ENCODE results near the gene RABEP2.
"Not testable (repeated sequence)": the region's sequence is repeated elsewhere in the genome, so short reads cannot be mapped to it uniquely, and the experiment has no call there.

Gene RABEP2, protein sequence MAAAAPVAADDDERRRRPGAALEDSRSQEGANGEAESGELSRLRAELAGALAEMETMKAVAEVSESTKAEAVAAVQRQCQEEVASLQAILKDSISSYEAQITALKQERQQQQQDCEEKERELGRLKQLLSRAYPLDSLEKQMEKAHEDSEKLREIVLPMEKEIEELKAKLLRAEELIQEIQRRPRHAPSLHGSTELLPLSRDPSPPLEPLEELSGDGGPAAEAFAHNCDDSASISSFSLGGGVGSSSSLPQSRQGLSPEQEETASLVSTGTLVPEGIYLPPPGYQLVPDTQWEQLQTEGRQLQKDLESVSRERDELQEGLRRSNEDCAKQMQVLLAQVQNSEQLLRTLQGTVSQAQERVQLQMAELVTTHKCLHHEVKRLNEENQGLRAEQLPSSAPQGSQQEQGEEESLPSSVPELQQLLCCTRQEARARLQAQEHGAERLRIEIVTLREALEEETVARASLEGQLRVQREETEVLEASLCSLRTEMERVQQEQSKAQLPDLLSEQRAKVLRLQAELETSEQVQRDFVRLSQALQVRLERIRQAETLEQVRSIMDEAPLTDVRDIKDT

DNA sequence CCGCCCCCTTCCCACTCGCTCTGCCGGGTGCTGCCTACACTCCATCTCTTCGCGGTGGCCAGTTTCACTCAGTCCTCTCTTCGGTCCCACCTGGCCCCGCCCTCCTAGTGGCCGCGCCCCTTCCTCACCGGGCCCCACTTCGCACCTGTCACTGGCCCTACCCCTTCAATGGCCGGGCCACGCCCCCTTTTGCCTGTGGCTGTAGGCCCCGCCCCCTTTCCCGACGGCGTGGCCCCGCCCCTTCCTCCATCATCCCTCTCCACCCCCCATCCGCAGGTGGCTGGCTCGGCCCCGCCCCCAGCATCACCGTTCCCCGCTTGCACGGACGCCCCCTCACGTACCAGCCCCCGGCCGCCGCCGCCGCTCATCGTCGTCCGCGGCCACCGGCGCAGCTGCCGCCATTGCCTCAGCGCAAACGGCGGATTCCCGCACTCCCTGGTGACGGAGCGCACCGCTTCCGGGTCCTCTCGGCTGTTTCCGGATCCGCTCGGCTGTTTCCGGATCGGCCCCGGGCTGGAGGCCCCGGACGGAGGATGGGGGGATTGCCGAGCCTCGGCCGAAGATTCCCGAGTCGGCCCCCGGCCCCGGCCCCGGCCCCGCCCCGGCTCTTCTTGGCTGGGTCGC lies at the start of gene RABEP2:
TSS of gene RABEP2 (minus strand) at position 477 of the 624 bp plus-strand sequence. CDS start at position 402, 75 bp downstream.
- DNase-seq (ENCODE audit: low spot score): peak; percentile 90

DNA sequence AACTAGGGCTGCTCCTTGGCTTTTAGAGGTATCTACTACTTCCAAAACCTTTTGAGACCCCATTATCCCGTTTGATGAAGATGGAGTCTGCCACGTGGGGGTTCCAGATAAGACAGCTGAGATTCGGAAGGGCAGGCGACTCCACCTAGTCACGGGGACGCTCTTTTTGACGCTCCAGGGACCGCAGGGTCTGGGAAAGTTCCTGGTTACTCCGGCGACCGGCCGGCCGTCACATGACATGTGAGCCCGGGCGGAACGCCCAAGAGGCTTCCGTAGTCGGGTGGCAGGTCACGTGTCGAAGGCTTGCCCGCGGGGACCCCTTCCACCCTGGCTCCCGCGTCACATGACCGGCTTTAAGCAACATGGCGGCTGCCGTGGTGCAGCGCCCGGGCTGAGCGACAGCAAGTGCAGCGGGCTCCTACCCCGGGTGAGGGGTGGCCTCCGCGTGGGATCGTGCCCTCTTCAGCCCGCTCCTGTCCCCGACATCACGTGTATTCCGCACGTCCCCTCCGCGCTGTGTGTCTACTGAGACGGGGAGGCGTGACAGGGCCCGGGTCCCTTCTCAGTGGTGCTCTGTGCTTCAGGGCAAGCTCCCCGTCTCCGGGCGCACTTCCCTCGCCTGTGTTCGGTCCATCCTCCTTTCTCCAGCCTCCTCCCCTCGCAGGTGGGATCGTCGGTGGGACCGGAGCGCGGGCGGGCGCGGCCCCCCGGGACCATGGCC lies 49.6 kb upstream of the RABEP2 start, which contains the start of gene SPNS1:
TSS of gene SPNS1 (plus strand) at position 342 of the 721 bp plus-strand sequence. CDS start at position 716, 374 bp downstream.
- DNase-seq (ENCODE audit: low spot score): peak; percentile 87

DNA sequence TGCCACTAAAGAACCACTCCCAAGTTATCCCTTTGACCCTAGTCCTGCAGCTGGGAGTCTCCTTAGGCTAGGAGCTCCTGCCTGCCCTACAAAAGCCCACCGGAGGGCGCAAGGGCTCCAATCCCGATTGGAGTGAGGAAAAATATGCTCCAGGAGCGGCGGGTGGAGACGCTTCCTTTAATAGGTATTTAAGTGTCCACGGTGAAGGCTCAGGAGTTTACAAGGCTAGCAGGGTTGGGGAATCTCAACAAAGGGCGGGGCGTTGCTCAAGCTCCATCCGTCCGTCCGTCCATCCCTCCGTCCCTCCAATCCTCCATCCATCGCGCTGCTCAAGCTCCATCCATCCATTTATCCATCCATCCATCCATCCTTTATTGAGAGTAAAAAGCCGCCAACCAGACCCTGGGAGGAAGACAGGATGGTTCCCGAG lies 49.0 kb upstream of the RABEP2 start:
- DNase-seq (ENCODE audit: low spot score): peak; percentile 35

DNA sequence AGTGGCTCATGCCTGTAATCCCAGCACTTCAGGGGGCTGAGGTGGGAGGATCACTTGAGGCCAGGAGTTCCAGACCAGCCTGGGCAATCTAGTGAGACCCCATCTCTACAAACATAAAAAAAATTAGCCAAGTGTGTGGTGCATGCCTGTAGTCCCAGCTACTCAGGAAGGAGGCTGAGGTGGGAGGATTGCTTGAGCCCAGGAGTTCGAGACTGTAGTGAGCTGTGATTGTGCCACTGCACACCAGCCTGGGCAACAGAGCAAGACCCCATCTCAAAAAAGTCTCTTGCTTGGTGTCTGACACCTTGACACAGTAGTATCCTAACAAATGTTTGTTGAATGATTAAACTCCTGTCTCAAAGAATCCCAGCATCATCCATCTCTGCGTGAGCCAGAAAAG lies 44.7 kb upstream of the RABEP2 start:
- not testable (repeated sequence) for DNase-seq (ENCODE audit: low spot score)

DNA sequence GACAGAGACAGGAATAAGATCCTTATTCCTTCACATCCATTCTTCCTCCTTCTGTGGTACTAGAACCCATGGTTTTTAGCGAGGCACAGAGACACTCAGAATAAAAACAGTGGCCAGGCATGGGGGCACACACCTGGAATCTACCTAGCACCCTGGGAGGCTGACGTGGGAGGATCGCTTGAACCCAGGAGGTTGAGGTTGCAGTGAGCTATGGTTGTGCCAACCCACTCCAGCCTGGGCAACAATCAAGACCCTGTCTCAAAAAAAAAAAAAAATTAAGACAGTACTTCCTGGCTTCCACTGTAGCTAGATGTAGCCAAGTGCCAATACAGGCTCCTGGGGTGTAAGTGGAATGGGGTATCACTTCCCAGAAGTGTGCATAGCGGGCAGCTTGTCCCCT lies 42.1 kb upstream of the RABEP2 start:
- DNase-seq (ENCODE audit: low spot score): no peak

DNA sequence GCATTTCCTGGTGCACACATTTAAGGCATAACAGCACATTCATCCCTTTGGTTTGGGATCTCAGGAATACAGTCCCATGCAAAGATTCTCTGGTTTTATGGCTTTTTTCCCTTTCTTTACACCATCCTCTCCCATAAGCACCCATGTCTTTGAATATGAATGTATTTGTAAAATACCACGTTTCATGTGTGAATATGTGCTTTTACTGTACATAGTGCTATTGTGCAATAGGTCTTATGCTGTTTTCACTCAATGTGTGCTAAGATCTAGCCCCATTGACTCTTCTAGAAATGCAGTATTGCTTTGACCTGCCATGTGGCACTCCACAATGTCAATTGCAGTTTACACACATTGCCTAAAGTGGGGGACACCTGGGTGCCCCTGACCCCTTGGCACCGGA lies 39.5 kb upstream of the RABEP2 start:
- DNase-seq (ENCODE audit: low spot score): no peak

DNA sequence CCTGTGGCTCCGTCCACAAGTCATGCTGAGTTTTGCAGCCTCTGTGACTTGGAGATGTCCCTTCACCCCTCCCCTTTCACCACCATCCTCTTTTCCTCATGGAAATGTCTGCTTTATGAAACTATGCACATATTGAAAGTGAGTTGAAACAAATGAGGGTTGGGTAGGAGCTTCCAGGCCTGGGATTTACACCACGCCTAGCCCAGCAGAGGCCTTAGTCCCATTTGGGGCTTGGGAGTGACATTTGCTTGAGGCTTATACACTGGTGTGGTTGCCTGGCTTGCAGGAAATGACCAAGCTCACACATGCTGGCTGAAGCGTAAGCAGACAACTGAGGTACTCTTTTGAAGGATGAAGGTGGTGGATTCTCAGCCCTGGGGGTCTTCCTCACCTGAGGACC lies 39.0 kb upstream of the RABEP2 start:
- DNase-seq (ENCODE audit: low spot score): no peak

DNA sequence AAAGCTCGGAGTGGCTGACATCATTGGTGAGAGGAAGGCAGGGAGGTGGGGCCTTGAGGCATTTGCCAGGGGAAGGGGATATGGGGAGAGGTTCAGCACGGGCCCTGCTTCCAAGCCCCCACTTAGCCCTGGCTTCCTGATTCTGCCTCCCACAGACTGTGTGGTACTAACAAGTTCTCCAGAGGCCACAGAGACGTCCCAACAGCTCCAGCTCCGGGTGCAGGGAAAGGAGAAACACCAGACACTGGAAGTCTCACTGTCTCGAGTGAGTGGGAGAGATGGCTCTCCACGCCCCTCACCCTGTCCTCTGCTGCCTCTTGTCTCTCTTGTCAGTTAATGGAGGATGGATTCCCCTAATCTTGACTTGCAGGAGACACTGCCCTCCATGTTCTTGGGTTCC lies 33.8 kb upstream of the RABEP2 start:
- DNase-seq (ENCODE audit: low spot score): no peak

DNA sequence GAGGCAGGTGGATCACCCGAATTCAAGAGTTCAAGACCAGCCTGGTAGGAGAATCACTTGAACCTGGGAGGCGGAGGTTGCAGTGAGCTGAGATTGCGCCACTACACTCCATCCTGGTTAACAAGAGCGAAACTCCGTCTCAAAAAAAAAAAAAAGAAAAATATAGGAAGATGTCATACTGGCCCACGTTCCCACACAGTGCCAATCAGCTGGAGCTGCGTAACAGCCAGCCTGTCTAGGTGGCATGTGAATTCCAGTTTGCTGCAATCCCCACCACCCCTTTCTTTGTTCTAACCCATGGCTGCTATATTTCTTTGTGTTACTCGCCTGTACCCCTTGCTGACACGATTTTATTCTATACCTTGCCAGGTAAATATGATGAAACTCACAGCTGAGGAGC lies 33.2 kb upstream of the RABEP2 start:
- DNase-seq (ENCODE audit: low spot score): no peak

DNA sequence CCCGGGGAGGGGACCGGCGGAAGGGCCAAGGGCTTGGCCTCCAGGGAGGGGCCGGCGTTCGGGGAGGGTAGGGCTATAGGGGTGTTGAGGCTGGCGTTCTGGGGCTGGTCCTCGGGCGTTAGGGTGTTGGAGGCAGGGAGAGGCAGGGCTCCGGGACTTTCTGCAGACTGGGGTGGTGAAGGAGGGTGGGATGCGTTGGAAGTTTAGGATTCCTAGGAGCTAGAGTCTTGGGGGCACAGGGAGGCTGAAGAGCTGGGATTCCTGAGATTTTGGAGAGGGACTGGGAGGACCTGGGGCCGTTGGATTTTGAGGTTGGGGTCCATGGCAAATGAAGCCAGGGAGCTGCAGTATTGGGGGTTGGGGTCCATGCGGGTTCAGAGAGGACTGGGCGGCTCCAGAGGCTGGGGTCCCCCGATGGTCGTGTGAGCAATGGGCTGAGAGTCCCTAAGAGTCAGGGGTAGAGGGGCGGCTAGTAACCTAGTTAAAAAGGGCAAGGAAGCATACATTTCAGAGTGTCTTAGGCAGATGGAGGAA lies 26.4 kb upstream of the RABEP2 start:
- DNase-seq (ENCODE audit: low spot score): peak; percentile 52

DNA sequence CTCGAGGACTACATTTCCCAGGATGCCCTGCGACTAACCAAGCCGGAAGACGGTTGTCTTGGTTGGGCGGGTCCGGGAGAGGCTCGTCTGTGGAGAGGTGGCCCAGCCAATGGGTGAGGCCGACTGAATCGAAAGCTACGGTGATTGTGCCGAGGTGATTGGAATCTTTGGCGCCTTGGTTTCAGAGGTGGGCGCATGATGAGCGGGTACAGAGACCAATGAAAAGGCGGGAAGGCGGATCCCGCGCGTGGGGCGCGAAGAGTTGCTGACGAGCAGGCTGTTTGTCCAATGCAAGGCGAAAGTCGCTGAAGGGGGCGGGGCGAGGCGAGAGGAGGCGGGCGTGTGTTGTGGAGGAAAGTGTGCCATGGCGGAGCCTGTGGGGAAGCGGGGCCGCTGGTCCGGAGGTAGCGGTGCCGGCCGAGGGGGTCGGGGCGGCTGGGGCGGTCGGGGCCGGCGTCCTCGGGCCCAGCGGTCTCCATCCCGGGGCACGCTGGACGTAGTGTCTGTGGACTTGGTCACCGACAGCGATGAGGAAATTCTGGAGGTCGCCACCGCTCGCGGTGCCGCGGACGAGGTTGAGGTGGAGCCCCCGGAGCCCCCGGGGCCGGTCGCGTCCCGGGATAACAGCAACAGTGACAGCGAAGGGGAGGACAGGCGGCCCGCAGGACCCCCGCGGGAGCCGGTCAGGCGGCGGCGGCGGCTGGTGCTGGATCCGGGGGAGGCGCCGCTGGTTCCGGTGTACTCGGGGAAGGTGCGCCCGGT lies 25.8 kb upstream of the RABEP2 start, which contains the start of gene NFATC2IP:
TSS of gene NFATC2IP (plus strand) at position 290 of the 762 bp plus-strand sequence. CDS start at position 365, 75 bp downstream.
- peak; percentile 100 for DNase-seq (ENCODE audit: low spot score)

DNA sequence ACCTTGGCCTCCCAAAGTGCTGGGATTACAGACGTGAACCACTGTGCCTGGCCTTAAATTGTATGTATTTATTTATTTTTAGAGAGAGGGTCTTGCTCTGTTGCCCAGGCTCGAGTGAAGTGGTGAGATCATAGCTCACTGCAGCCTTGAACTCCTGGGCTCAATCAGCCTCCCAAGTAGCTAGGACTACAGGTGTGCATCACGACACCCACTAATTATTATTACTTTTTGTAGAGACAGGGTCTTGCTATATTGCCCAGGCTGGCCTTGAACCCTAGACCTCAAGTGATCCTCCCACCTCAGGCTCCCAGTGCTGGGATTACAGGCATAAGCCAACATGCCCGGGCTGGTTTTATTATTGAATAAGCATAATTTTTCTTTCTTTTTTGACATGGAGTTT lies 21.6 kb upstream of the RABEP2 start:
- no peak for DNase-seq (ENCODE audit: low spot score)

DNA sequence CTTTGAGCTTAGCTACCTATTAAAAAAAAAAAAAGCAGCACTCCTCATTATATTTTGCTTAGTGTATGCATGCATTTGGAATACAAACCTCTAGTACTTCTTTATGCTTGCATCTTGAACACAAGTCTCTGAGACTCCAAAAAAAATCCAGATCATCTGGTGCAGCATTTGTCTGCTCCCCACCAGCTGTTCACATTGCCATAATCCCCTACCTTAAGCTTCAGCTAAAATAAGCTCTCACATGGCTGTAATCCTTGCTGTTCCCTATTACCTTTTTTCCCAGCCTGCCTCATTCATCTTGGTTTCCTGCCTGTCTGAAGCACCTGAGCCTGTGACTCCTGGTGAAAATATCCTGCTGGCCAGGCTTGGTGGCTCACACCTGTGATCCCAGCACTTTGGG lies 18.2 kb upstream of the RABEP2 start:
- no peak for DNase-seq (ENCODE audit: low spot score)

DNA sequence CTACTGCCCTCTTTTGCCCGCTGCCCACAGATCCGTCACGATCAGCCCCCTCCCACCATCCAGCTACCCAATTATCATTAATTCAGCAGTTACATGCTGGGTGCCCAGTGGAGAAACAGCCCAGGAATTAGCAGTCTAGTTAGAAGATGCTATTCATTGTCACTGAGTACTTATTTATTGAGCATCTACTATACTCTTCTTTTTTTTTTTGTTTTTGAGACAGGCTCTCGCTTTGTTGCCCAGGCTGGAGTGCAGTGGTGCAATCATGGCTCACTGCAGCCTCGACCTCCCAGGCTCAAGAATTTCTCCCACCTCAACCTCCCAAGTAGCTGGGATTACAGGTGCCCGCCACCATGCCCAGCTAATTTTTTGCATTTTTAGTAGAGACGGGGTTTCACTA lies 14.8 kb upstream of the RABEP2 start:
- not testable (repeated sequence) for DNase-seq (ENCODE audit: low spot score)

DNA sequence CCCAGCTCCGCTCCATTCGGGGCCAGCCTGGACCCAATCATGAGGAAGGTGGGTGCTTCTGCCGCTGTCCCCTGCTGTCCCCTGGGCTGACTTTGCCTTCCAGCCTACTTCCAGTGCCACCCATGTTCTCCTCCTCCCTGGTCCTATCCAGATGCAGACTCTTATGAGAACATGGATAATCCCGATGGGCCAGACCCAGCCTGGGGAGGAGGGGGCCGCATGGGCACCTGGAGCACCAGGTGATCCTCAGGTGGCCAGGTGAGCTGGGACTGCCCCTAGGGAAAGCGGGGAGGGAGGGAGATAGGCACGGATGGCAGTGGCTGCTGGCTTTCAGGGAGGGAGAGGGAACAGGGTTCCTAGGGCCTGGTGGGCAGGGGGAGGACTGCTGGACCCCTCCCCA lies 13.7 kb upstream of the RABEP2 start:
- DNase-seq (ENCODE audit: low spot score): no peak

DNA sequence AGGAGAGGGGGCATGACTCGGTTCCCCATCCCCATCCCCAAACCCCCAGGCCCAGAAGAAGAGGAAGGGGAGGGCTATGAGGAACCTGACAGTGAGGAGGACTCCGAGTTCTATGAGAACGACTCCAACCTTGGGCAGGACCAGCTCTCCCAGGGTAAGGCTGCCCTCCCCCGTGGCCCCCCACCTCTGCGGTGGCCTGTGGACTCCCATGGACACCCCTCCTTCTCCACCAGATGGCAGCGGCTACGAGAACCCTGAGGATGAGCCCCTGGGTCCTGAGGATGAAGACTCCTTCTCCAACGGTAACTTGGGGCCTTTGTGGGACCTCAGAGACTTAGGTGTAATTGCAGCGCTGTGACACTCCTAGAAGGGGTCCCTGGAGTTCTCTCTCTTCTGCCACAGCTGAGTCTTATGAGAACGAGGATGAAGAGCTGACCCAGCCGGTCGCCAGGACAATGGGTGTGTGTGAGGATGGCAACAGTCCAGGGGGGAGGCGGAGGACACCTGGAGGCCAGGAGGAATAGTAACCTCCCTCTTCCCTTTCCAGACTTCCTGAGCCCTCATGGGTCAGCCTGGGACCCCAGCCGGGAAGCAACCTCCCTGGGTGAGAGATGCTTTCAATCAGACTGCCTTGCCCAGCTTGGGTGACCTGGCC lies 12.3 kb upstream of the RABEP2 start:
- DNase-seq (ENCODE audit: low spot score): no peak

DNA sequence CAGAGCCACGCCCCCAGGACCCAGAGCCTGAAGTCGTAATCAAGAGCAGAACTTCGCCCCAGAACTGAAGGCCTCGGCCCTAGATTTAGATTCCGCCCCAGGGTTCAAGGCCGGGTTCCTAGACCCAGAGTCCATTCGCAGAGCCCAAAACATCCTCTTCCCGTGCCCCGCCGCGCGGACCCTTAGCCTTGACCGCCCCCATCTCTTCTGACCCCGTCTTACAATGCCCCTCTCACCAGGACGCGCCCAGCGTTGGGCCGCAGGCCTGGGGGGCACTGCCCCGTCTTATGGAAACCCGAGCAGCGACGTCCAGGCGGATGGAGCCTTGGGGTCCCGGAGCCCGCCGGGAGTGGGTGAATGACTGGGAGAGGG lies 11.7 kb upstream of the RABEP2 start:
- no peak for DNase-seq (ENCODE audit: low spot score)

DNA sequence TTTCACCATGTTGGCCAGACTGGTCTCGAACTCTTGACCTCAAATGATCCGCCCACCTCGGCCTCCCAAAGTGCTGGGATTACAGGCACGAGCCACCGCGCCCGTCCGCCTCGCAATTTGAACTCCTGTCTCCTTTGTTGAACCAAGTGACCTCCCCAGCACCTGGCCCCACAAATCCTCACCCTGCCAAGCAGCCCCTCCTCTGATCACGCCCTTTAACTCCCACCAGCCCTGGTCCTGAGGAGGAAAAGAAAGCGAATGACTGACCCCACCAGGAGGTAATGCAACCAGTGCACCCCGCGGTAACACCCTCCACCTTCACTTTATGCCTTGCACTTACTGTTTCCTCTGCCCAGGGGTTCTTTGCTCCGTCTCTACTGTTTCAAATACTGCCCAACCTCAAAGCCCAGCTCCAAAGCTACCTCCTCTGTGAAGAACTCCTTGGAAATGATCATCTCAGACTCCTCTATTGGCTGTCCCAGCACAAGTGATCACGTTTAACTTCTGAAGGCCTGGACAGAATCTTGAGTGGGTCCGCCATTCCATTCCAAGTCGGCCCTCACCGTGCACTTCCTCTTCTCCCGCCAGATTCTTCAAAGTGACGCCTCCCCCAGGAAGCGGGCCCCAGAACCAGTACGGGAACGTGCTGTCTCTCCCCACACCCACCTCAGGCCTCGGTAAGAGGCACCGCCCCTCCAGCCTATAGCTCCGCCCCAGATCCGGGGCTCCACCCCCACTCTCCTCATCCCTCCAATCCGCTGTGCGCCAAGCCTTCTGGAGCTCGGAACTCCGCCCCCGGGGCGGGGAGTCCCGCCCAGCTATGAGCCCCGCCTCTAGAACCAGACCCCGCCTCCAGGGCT lies 11.1 kb upstream of the RABEP2 start:
- peak; percentile 84 for DNase-seq (ENCODE audit: low spot score)

DNA sequence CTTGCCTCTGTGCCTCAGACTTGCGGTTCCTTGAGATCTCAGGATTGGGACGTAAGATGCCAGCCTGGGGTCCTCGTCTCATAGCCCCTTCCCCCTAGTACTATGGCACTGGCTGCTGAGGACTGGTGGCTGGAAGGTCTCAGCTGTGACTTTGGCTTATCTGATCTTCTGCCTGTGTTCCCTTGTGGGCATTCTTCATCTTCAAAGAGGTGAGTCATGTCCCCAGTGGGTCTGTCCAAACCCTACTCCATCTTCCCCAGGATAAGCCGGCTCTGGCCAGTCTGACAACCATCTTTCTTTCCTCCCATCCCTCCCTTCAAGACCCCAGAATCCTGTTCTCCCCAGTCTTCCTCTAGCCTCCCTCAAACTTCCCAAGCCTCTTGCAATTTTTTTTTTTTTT lies 10.3 kb upstream of the RABEP2 start:
- DNase-seq (ENCODE audit: low spot score): no peak

DNA sequence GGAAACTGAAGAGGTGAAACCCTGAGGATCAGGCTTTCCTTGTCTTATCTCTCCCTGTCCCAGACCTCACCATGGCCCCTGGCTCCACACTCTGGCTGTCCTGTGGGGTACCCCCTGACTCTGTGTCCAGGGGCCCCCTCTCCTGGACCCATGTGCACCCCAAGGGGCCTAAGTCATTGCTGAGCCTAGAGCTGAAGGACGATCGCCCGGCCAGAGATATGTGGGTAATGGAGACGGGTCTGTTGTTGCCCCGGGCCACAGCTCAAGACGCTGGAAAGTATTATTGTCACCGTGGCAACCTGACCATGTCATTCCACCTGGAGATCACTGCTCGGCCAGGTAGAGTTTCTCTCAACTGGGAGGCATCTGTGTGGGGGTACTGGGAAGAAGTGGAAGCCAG lies 8.1 kb upstream of the RABEP2 start:
- DNase-seq (ENCODE audit: low spot score): no peak

All from hematopoietic multipotent progenitor cell treated with erythropoietin and hydrocortisone succinate and interleukin-3 and kit ligand, for 15 days (in vitro differentiated cells).